Measurements from ENCODE around the gene MAP4K3.

The MAP4K3 gene

GRCh38 chr2:39350658-39351057, 86.4 kb downstream of the MAP4K3 start:
- Histone ChIP-seq H3K27ac (no peak overlapping the region), H3K4me1 (no peaks in the 10 kb centered on the region), H3K36me3 (ENCODE audit: control insufficient read depth, insufficient read depth, low read length) (no peaks in the 10 kb centered on the region), H3K9me3 (ENCODE audit: control insufficient read depth, low read length) (no peaks in the 10 kb centered on the region), H3K4me3 (ENCODE audit: low read depth, low read length) (no peak overlapping the region), H2AFZ (no peak overlapping the region), H3K9ac (no peak overlapping the region), H3K4me2 (ENCODE audit: low read length) (no peak overlapping the region), H3K79me2 (peaks cover 7% of the 10 kb centered on the region), H3K27me3 (ENCODE audit: control insufficient read depth, insufficient read depth, low read length) (no peaks in the 10 kb centered on the region)
- no peak for TF ChIP-seq CTCF (IDR thresholded peaks at IDR 0.05)

GRCh38 chr2:39338502-39338901, 98.6 kb downstream of the MAP4K3 start:
- no peaks in the 10 kb centered on the region for H3K4me1 ChIP-seq
- H3K79me2 ChIP-seq, result no peaks in the 10 kb centered on the region
- H2AFZ ChIP-seq, result no peak overlapping the region
- H3K27ac ChIP-seq, result no peak overlapping the region
- H3K9me3 ChIP-seq (ENCODE audit: control insufficient read depth, low read length), result no peaks in the 10 kb centered on the region
- H3K4me3 ChIP-seq (ENCODE audit: low read depth, low read length), result no peak overlapping the region
- no peaks in the 10 kb centered on the region for H3K27me3 ChIP-seq (ENCODE audit: control insufficient read depth, insufficient read depth, low read length)
- TF ChIP-seq CTCF (IDR thresholded peaks at IDR 0.05), result no peak
- H3K4me2 ChIP-seq (ENCODE audit: low read length), result no peak overlapping the region
- H3K9ac ChIP-seq, result no peak overlapping the region
- H3K36me3 ChIP-seq (ENCODE audit: control insufficient read depth, insufficient read depth, low read length), result no peaks in the 10 kb centered on the region

- Histone ChIP-seq H3K4me2 (ENCODE audit: low read length) (no peak overlapping the region), H2AFZ (no peak overlapping the region), H3K36me3 (ENCODE audit: control insufficient read depth, insufficient read depth, low read length) (no peaks in the 10 kb centered on the region), H3K27ac (no peak overlapping the region), H3K9me3 (ENCODE audit: control insufficient read depth, low read length) (no peaks in the 10 kb centered on the region), H3K4me1 (no peaks in the 10 kb centered on the region), H3K79me2 (no peaks in the 10 kb centered on the region), H3K27me3 (ENCODE audit: control insufficient read depth, insufficient read depth, low read length) (no peaks in the 10 kb centered on the region), H3K4me3 (ENCODE audit: low read depth, low read length) (no peak overlapping the region), H3K9ac (no peak overlapping the region)
- no peak for TF ChIP-seq CTCF (IDR thresholded peaks at IDR 0.05)
Observed at GRCh38 chr2:39335930-39336329, 101.2 kb downstream of the MAP4K3 start.

DNA sequence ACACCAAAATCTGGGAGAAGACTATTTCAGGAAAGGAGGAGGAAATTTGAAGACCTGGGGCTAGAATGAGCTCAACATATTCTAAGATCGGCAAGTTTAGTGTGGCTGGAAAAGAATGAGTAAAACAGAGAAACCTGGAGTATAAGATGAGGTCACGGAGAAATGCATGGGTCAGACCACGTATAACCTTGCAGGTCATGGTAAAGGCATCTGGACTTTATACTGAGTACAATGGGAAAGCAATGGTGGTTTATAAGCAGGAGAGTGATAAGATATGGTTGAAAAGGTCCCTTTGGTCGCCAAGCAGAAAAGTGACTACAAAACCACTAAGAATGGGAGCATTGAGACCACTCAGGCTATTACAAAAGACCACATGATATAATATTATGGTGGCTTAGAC, 102.1 kb downstream of the MAP4K3 start:
- Histone ChIP-seq H2AFZ (no peak overlapping the region), H3K27me3 (ENCODE audit: control insufficient read depth, insufficient read depth, low read length) (no peaks in the 10 kb centered on the region), H3K4me1 (no peaks in the 10 kb centered on the region), H3K9ac (no peak overlapping the region), H3K4me3 (ENCODE audit: low read depth, low read length) (no peak overlapping the region), H3K9me3 (ENCODE audit: control insufficient read depth, low read length) (no peaks in the 10 kb centered on the region), H3K36me3 (ENCODE audit: control insufficient read depth, insufficient read depth, low read length) (no peaks in the 10 kb centered on the region), H3K27ac (no peak overlapping the region), H3K4me2 (ENCODE audit: low read length) (no peak overlapping the region), H3K79me2 (no peaks in the 10 kb centered on the region)
- TF ChIP-seq CTCF (IDR thresholded peaks at IDR 0.05), result no peak

DNA sequence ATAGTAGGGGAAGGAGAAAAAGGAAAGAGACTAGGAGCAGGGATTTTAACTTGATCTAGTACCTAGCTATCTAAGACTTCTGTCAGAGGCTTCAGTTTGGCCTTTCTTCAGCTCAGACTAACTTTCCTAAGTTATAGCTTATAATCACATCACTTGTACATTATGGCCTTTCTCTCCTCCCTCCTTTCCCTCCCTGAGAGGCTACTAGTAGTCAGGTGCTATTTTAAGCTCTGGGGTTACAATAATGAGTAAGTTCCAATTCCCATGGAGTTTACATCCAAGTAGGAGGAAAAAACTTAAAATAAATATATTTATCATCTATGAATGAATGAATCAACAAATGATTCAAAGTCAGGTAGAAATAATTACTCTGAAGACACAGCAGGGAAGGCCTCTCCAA, 102.6 kb downstream of the MAP4K3 start:
- no peak overlapping the region for H3K27ac ChIP-seq
- H3K36me3 ChIP-seq (ENCODE audit: control insufficient read depth, insufficient read depth, low read length), result no peaks in the 10 kb centered on the region
- no peak overlapping the region for H3K4me3 ChIP-seq (ENCODE audit: low read depth, low read length)
- H3K9ac ChIP-seq, result no peak overlapping the region
- no peaks in the 10 kb centered on the region for H3K4me1 ChIP-seq
- H3K9me3 ChIP-seq (ENCODE audit: control insufficient read depth, low read length), result no peaks in the 10 kb centered on the region
- H3K27me3 ChIP-seq (ENCODE audit: control insufficient read depth, insufficient read depth, low read length), result no peaks in the 10 kb centered on the region
- TF ChIP-seq CTCF (IDR thresholded peaks at IDR 0.05), result no peak
- H3K79me2 ChIP-seq, result no peaks in the 10 kb centered on the region
- no peak overlapping the region for H2AFZ ChIP-seq
- H3K4me2 ChIP-seq (ENCODE audit: low read length), result no peak overlapping the region

Data from parathyroid adenoma (tissue), 2 donors.